Ovary (tissue), 3 donors: ENCODE results near the gene TCIRG1.

Experiments used
- POLR2A ChIP-seq: fragments of 450-650 bp; IDR thresholded peaks from one replicate; pipeline ENCODE4 v1.6.1; 2017; ENCODE audit warnings: antibody characterized with exemption, mild to moderate bottlenecking, moderate library complexity
- TF ChIP-seq, protein P1 (sequence below), 3 donors: fragments of 450-650 bp in 2 of 3; fragments of 200-600 bp in 1 of 3; IDR thresholded peaks; one replicate each; pipeline versions ENCODE4 v1.5.1 to v1.8.0; 2016 to 2022; ENCODE audit warnings: antibody characterized with exemption in 3 of 3, mild to moderate bottlenecking in 1 of 3
- donor health status: DM: no; HTN: no; CAD: no.

GRCh38 chr11:68007498-68008380, 31.1 kb upstream of the TCIRG1 start:
- TF ChIP-seq, protein P1, sequence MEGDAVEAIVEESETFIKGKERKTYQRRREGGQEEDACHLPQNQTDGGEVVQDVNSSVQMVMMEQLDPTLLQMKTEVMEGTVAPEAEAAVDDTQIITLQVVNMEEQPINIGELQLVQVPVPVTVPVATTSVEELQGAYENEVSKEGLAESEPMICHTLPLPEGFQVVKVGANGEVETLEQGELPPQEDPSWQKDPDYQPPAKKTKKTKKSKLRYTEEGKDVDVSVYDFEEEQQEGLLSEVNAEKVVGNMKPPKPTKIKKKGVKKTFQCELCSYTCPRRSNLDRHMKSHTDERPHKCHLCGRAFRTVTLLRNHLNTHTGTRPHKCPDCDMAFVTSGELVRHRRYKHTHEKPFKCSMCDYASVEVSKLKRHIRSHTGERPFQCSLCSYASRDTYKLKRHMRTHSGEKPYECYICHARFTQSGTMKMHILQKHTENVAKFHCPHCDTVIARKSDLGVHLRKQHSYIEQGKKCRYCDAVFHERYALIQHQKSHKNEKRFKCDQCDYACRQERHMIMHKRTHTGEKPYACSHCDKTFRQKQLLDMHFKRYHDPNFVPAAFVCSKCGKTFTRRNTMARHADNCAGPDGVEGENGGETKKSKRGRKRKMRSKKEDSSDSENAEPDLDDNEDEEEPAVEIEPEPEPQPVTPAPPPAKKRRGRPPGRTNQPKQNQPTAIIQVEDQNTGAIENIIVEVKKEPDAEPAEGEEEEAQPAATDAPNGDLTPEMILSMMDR (IDR thresholded peaks at IDR 0.05): no peak
- no peak for TF ChIP-seq POLR2A
